ELR (cell line): Measurements from ENCODE around the gene YPEL2.
A peak's percentile ranks its signal among the peaks of the same experiment; 100 is the strongest.
"Not testable (repeated sequence)": the region's sequence is repeated elsewhere in the genome, so short reads cannot be mapped to it uniquely, and the experiment has no call there.

Experiments
- DNase-seq: peaks from one replicate; pipeline ENCODE4 v3.0.0-alpha.2; 2015; ENCODE audit warnings: low read depth

The YPEL2 gene

DNA sequence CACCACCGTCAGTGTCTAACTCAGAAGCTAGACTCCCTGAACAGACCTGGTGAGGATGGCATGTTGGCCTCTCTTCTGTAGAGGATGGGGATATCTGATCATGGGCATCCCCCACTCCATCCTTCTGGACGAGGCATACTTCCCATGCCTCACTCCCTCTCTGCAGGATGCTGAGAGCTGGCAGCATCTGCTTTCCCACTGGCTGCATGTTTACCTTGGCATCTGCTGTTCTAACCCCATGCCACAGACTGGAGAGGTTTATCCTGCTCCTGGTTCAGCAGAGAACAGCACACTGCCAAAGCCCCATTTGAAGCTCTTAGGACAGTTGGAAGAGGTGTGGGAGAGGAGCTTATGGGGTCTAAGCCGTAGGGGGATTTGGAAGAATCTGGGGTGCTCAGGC lies 46.0 kb downstream of the YPEL2 start:
- no peak for DNase-seq

DNA sequence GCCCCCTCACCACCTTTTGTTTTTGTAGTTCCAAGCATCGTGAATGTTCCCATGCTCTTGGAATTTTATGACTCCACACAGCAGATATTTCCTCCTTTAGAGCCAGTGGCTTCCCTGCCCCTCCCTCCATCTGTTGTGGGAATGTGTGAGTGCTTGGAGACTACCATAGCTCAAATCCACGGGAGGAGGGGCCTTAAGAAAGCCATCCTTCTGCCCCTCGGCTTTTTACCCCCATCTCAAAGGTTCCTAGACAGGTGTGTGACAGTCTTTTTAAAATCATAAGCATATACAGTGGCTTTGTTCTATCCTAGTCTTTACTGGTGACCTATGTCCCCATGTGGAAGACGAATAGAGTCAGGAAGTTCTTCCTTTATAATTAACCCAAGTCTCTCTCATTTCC lies 47.2 kb downstream of the YPEL2 start:
- DNase-seq = peak; percentile 81

DNA sequence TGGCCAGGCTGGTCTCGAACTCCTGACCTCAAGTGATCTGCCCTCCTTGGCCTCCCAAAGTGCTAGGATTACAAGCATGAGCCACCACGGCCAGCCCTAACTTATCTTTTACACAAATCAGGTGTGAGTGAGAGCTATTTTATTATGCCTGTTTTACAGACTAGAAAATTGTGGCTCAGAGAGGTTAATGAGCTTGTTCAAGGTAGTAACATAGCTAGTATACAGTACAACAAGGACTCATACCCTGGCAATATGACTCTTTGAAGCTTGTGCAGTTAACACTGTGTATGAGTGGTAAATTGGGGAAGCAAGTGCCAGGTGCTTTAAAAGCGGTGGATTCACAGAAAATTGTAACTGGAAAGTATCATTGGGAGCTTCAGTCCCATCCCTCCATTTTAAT lies 49.0 kb downstream of the YPEL2 start:
- no peak for DNase-seq

DNA sequence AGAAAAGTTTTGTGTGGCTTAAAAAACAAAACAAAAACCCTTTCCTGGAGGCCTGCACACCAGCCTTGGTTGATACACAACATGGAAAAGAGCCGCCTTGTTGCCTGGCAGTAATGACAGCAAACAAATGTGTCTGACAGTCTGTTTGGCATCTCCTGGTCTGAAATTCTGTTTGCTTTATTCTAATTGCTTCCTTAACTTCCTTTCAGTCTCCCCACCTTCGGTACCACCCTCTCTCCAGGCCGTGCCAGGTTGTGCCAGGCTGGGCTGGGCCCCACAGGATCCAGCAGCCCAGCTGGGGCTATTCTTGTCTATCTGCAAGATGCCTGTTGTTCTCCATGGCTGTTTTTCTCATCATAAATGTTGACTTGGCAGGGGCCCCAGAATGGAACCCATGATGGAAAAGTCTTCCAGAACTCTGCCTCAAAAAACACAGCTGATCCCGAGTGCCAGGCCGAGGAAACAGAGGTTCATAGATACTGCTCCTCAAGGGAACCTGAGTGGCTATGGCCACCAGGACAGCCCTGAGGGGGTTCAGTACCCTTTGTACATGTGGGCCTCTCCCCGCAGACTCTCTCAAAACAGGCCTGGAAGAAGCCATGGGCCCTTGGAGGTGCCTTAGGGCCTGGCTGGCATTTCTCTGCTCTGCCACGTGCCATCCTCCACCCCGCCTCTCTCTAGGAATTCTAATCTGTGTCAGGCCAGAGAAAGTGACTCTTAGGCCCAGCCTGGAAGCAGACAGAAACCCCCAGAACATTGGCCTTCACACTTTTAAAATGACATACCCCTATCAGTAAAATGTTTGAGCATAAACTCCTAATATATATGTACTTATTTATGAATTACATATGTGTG lies 50.5 kb downstream of the YPEL2 start:
- DNase-seq = no peak

DNA sequence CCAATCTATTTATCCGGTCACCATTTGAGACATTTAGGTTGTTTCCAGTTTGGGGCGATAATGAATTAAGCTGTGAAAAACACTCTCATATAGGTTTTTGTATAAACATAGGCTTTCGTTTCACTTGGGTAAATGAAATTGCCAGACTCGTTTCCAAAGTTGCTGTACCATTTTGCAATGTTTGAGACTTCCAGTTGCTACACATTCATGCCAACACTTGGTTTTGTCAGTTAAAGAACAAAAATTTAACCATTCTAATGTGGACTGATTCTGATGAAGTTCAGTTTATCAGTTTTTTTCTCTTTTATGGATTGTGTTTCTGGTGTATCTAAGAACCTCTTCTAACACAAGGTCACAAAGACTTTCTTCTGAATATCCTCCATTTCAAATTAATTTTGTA lies 52.4 kb downstream of the YPEL2 start:
- DNase-seq = no peak

DNA sequence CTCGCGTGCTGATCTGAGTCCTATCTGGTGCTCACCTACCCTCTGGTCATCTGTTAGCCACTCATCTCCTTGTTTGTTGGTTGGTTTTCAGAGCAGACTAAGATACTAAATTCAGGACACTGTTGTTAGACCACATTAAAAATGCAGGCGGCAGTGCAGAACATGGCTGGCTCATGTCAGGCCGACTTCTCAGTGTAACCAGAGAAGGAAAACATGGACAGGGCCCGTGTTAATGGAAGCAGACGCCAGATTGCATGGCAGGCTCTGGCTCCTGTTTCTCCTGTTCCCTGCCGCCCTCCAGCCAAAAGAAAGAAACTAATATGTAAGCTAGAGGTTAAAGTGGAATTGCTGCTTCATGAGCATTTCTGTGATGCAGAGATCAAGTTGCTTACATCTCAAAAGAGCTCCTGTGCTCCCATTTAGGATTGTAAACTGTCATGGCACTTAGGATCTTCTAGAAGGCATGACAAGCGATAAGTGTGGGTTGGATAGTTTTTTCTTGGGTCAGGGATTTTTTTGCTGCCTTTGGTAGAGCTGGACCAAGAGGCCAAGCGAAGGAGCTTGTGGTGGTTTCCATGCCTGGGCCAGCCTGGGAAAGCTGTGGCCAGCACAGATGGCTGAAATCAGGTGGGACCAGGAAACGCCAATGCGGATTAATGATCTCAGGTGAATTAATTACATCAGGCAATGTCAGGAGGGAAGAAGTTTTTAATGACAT lies 56.1 kb downstream of the YPEL2 start:
- DNase-seq = no peak

DNA sequence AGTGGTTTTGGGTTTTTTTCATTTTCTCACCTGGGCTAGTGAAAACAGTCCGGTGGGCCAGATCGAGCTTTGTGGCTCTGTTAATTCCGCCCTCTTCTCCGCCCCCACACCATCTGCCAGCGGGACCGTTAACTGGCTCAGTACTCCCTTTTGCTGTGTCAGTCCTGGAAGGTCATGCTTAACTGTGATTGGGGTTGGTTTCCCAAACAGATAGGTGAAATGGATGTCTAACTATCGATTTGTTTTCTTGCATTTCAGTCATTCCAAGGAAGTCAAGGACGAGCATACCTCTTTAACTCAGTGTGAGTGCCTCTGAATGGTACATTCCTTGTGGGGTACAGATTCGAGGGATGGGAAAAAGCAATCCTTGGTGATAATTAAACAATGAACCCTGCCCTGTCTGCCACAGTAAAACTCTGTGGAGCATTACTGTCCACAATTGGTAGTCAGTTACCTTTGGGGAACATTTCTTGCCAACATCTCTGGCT lies 56.7 kb downstream of the YPEL2 start:
- no peak for DNase-seq

DNA sequence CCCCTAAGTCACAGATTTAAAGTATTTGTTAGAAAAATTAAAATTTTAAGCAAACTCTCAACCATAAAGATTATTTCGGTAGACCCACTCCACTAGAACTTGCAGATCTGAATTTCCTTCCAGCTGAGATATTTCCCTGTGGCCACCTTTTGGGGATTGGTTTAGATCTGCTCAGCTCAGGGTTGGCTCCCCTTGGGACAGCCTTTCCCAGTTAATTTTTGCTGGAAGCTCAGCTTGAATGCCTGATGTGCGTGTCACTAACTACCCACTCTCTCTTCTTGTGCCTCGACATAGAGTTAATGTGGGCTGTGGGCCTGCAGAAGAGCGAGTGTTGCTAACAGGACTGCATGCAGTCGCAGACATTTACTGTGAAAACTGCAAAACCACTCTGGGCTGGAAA lies 57.6 kb downstream of the YPEL2 start:
- no peak for DNase-seq

DNA sequence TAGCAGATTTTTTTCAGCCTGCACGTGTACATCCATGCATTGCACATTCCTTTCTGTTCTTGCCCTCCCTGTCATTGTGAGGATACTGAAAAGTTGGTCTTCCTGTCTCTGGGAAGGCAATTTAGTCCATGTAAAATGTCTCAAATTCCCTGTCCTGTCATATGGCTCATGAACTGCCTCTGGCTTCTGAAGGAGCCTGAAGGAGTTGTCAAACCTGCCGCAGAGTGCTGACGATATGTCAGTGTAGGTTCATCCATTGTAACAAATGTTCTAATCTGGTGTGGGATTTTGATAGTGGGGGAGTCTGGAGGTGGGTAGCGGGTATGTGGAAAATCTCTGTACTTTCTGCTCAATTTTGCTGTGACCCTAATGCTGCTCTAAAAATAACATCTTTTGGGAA lies 59.6 kb downstream of the YPEL2 start:
- no peak for DNase-seq

DNA sequence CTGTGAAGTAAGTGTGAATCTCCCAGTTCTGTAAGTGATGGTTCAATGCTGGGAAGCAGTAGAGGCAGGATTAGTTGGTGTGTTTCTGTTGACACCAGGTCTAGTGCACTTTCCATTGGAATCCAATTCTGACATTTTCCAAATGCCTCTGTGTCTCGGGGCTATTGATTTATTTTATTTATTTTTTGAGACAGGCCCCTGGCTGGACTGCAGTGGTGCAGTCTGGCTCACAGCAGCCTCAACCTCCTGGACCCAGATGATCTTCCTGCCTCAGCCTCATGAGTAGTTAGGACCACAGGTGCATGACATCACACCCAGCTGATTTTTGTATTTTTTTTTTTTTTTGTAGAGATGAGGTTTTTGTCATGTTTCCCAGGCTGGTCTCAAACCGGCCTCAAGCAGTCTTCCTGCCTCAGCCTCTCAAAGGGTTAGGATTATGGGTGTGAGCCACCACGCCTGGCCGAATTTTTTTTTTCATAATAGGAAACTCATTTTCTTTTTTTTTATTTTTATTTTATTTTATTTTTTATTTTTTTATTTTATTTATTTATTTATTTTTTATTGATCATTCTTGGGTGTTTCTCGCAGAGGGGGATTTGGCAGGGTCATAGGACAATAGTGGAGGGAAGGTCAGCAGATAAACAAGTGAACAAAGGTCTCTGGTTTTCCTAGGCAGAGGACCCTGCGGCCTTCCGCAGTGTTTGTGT lies 61.7 kb downstream of the YPEL2 start:
- no peak for DNase-seq

DNA sequence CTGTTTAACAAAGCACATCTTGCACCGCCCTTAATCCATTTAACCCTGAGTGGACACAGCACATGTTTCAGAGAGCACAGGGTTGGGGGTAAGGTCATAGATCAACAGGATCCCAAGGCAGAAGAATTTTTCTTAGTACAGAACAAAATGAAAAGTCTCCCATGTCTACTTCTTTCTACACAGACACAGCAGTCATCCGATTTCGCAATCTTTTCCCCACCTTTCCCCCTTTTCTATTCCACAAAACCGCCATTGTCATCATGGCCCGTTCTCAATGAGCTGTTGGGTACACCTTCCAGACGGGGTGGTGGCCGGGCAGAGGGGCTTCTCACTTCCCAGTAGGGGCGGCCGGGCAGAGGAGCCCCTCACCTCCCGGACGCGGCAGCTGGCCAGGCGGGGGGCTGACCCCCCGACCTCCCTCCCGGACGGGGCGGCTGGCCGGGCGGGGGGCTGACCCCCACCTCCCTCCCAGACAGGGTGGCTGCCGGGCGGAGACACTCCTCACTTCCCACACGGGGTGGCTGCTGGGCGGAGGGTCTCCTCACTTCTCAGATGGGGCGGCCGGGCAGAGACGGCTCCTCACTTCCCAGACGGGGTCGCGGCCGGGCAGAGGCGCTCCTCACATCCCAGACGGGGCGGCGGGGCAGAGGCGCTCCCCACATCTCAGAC lies 62.4 kb downstream of the YPEL2 start:
- not testable (repeated sequence) for DNase-seq

DNA sequence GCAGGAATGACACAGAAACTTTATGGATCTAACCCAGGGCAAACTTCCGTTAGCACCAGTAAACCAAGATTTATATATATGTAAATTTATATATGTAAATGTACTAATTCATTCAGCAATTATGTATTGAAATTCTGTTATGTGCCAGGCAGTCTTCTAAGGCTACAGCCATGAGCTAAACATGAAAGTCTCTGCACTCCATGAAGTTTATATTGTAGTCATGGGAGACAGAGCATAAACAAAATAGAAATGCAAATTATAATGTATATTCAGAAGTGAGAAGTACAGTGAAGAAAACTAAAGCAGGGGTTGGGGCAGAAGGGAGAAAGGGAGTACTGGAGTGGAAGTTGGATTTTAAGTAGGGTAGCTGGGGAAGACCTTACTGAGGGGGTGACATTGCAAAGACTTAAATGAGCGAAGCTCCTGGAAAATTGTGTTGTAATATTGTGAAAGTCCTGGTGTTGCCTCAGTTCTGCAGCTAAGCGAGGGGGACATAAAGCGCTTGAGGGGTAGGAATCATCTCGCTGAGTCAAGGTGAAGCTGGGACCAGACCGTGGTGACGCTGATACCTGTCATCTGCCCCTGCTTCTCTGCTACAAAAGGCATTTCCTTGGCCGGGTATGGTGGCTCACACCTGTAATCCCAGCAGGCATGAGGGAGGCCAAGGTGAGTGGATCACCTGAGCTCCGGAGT lies 64.8 kb downstream of the YPEL2 start:
- no peak for DNase-seq

DNA sequence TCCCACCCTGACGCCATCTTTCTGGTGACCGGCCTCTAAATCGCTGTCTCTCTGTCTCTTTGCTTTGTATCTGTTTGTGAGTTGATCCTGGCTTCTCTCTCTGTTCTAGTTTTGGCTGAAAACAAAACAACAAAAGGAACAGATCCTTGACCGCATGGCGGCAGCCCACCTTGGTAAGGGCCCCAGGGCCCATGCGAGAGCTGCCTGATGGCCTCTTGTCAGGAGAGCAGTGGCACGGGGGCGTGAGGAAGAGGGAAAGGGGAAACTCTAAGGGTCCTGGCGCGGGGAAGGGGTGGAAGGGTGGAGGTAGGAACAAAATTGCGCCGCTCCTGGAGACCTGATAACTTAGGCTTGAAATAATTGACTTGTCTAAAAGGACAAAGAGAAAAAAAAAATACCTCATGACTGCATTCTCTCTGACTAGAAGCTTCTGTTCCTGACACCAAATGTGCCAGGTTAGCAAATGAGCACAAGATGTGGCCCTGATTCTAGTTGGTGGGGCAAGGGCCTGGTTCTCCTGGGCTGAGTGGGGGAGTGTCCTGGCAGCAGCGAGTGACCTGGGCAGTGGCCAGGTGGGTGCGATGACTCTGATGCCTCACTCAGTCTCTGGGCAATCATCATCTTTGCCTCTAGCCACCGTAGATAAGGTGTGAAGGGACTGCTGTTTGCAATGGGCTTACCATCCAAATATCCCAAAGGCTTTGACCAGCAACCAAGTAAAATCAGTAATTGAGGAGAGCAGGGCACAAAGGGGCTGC lies 66.0 kb downstream of the YPEL2 start:
- no peak for DNase-seq

DNA sequence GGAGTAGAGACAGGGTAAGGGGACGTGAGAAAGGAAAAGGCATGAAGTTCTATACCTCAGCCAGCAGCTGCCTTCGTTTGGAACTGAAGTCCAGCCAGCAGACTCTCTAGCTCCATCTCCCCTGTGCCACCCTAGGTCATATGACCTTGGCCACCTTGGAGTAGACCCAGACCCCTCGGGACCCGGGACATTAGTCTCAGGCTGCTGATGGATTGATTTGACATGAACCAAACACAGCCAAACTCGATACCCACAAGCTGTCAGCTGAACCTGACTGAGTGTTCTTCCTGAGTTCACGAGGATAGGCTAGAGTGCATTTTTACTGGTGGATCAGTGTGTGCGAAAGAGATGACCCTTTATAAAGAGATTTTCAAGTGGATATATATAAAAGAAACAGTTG lies 68.5 kb downstream of the YPEL2 start:
- DNase-seq = no peak

DNA sequence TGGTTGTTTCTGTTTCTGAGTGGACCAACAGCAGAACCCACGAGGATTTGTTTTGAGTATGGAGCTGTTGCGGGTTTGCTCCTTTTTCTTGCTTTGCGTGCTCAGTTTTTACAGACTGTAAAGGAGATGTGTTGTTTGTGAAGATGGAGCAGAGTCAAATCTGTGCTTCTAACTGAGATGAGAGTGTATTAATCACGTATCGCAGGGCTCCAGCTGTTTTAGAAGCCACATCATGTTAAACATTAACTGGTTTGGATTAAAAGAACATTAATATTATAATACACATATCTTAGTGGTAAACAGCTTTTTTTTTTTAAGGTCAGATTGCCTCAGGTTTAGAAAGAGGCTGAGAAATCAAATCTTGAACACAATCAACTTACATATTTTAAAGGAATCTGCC lies 69.4 kb downstream of the YPEL2 start:
- peak; percentile 11 for DNase-seq

DNA sequence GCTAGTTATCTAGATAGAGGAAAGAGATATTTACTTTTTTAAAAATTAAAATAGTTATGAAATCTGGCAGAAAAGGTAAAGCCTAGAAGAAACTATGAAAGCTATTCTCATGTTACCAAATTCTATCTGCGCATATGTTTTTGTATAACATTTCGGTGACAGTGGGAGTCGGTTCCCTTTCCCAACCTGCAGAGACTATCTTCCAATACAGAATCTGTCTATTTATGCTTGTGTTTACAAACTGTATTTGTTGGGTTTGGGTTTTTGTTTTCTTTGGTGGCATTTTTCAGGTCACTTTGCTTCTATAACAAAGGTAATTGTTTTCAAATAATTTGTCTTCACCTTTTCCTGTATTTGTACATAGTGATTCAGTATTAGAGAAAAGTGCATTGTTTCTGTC lies 69.8 kb downstream of the YPEL2 start:
- DNase-seq = no peak

DNA sequence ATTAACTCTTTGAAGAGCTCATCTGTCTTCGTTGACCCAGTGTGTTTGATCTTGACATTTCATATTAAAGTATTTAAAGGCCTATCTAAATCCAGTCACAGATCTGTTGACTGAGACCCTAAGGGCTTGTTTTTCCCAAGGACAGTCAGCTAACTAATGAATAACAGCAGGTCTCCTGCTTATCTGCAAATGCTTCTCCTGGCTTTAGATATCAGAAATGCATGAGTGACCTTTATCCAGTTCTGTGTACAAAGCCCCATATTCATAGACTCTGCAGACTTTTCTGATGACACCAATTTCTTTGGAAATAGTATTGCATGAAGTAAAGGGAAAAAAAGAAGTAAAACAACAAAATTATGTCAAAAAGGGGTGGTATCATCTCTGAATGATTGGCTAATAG lies 70.3 kb downstream of the YPEL2 start:
- DNase-seq = no peak

DNA sequence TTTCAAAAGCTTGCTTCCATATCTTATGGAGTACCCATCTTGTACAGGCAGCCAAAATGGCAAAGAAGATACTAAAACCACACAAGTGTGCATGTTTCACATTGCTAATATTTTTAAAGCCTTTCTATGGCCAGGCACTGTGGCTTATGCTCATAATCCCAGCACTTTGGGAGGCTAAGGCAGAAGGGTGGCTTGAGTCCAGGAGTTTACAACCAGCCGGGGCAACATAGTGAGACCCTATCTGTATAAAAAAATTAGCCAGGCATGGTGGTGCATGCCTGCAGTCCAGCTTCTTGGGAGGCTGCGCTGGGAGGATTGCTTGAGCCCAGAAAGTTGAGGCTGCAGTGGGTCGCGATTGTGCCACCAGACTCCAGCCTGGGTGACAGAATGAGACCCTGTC lies 71.3 kb downstream of the YPEL2 start:
- DNase-seq = no peak

DNA sequence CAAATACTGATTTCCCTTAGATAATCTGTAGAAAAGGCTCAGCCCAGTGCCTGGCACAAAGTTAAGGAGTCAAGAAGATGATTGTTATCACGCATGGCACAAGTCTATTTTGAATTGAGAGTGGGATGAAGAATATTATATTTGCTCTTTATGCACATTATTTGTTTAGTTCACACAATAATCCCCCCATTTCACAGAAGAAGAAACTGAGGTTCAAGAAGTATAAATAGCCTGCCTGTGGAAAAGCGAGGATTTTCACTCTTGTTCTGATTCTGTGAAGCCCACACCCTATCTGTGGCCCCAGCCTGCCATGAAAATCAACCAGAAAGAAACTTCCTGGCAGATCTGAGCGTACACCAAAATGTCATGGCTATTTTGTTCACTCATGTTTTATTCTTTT lies 73.0 kb downstream of the YPEL2 start:
- no peak for DNase-seq

DNA sequence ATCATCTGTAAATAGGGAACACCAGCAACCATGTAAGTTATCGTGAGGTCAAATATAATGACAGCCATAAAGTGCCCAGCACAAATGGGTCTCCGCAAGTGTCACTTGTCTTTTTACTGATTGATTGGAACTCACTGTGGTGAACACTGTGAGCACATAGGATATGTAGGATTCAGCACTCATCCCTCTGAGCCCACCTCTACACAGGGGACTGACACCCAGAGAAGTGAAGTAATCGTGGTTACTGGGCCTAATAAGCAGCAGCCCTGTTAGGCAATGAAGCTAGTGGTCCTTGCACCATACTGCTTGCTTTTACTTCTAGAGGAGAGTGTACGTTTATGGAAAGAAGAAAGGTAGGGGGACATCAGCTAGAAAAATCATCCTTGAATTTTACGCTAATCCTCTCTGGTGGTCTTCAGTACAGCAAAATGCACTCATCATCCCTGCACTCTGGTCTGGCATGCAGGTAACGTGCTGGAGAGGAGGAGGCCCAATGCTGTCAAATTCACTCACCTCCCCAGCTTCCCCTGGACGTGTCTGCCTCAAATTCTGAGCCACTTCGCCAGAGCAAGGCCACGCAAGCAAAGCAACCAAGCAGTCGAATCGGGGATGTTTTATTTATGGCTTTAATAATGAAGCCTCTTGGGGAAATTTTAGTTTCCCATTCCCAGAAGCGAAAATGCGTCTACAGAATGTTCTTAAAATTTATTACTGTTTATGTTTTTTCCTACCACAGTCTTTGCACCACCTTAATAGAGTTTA lies 74.7 kb downstream of the YPEL2 start:
- no peak for DNase-seq
